ENCODE data around the gene MED16.

DNA sequence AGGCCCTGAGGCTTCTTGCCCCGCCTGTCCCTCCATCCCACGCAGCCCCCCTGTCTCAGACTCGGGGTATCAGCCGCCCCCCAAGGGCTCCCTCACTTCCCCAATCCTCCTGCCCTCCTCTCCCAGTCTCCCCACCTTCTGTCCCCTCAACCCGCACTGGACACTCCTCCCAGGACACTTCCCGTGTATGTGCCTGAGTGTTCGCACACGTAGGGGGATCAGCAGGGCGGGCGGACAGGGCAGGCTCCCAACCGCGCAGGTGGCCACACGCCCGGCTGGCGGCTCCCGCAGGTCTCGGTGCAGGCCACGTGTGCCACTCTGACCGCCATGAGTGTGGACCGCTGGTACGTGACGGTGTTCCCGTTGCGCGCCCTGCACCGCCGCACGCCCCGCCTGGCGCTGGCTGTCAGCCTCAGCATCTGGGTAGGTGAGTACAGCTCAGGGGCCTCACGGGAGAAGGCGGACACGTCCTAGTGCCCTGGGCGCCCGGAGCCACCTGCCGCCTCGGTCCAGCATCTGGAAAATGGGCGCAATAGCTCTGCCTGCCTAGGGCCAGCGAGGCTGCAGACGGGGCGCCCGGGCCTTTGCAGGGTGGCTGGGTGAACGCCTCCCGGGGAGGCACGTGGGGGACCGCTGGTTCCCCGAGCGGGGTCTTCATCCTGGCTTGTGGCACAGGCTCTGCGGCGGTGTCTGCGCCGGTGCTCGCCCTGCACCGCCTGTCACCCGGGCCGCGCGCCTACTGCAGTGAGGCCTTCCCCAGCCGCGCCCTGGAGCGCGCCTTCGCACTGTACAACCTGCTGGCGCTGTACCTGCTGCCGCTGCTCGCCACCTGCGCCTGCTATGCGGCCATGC, 26.4 kb upstream of the MED16 start:
- TF ChIP-seq, protein P1, sequence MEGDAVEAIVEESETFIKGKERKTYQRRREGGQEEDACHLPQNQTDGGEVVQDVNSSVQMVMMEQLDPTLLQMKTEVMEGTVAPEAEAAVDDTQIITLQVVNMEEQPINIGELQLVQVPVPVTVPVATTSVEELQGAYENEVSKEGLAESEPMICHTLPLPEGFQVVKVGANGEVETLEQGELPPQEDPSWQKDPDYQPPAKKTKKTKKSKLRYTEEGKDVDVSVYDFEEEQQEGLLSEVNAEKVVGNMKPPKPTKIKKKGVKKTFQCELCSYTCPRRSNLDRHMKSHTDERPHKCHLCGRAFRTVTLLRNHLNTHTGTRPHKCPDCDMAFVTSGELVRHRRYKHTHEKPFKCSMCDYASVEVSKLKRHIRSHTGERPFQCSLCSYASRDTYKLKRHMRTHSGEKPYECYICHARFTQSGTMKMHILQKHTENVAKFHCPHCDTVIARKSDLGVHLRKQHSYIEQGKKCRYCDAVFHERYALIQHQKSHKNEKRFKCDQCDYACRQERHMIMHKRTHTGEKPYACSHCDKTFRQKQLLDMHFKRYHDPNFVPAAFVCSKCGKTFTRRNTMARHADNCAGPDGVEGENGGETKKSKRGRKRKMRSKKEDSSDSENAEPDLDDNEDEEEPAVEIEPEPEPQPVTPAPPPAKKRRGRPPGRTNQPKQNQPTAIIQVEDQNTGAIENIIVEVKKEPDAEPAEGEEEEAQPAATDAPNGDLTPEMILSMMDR (conservative IDR thresholded peaks at IDR 0.05; ENCODE audit: low read length): no peak
- TF ChIP-seq EZH2phosphoT487 (IDR thresholded peaks at IDR 0.05; ENCODE audit: borderline replicate concordance): no peak
